NCI-H146 treated with DMSO at 0.1 percent for 48 hours (cell line): ENCODE data around the gene NLRC5.
"Not testable (repeated sequence)": the region's sequence is repeated elsewhere in the genome, so short reads cannot be mapped to it uniquely, and the experiment has no call there.

Experiments
- DNase-seq: peaks from one replicate; lab custom pipeline; 2025; ENCODE audit not compliant: unreplicated experiment; lab: John Stamatoyannopoulos, UW

NLRC5 gene

GRCh38 chr16:57099965-57100364 lies 110.6 kb downstream of the NLRC5 start:
- DNase-seq = not testable (repeated sequence)

DNA sequence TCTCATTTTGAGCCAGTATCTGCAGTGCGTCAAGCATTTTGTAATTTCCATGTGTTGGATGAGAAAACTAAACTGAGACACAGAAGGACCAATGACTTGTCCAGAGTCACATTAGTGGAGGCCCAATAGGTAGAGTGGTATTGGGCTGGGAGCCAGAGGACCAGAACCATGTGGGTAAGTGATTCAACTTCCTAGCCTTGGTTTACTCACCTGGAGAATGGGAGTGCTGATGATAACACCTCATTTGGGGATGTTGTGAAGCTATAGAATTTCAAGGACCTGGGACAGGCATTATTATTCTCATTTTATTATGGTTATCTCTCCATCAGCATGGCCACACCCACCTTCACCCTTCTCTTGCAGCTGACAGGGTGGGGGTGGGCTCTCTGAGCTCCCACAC lies 111.1 kb downstream of the NLRC5 start:
- no peak for DNase-seq

- DNase-seq = no peak
Measured at GRCh38 chr16:57102888-57103851, 113.8 kb downstream of the NLRC5 start.

GRCh38 chr16:57104706-57105105 lies 115.3 kb downstream of the NLRC5 start:
- no peak for DNase-seq

DNA sequence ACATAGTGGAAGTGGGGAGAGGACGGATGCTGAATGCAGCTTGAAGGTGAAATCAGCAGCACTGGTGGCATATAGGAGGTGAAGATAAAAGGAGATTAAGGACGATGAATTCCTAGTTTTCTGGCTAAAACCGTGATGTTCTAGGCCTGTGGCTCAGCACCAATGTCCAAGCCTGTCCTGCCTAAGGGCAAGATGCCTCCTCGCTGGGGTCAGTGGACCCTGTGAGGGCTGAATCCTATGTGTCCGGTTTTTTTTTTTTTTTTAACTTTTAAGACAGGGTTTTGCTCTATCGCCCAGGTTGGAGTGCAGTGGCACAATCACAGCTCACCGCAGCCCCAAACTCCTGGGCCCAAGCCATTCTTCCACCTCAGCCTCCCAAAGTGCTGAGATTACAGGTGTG lies 115.8 kb downstream of the NLRC5 start:
- DNase-seq = no peak

GRCh38 chr16:57106767-57107166 lies 117.4 kb downstream of the NLRC5 start:
- DNase-seq = no peak

GRCh38 chr16:57107321-57107922 lies 118.1 kb downstream of the NLRC5 start:
- no peak for DNase-seq

DNA sequence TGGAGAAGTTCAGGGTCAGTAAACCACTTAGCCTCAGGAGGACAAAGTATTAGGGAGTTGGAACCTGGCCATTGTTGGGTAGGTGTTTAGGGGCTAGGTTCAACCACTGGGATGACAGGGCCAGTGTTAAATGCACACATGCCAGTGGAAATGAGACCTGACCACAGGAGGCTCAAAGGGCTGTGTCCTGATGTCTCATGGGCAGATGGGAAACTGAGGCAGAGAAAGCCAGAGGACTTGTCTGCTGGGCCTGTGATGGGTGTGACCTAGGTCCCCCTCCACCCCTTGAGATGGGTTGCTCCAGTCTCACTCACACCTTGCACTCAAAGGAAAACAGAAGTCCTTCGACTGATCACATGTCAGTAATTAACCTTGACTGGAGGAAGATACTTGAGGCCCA lies 119.1 kb downstream of the NLRC5 start:
- DNase-seq = no peak

DNA sequence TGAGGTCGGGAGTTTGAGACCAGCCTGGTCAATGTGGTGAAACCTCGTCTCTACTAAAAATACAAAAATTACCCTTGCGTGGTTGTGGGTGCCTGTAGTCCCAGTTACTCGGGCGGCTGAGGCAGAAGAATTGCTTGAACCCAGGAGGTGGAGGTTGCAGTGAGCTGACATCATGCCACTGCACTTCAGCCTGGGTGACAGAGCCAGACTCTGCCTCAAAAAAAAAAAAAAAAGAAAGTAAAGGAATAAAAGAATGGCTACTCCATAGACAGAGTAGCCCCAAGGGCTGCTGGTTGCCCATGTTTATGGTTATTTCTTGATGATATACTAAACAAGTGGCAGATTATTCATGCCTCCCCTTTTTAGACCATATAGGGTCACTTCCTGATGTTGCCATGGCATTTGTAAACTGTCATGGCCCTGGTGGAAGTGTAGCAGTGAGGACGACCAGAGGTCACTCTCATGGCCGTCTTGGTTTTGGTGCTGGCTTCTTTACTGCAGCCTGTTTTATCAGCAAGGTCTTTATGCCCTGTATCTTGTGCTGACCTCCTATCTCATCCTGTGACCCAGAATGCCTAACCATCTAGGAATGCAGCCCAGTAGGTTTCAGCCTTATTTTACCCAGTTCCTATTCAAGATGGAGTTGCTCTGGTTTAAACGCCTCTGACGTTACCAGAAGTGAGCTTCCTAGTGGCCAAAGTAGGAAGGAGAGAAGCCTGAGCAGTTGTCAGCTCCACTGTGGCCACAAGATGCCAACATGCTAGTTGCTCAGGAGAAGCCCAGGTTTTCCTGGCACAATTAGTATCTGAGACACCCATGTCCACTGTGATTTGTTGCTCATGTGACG lies 120.1 kb downstream of the NLRC5 start:
- not testable (repeated sequence) for DNase-seq

GRCh38 chr16:57110937-57111336 lies 121.6 kb downstream of the NLRC5 start:
- no peak for DNase-seq

DNA sequence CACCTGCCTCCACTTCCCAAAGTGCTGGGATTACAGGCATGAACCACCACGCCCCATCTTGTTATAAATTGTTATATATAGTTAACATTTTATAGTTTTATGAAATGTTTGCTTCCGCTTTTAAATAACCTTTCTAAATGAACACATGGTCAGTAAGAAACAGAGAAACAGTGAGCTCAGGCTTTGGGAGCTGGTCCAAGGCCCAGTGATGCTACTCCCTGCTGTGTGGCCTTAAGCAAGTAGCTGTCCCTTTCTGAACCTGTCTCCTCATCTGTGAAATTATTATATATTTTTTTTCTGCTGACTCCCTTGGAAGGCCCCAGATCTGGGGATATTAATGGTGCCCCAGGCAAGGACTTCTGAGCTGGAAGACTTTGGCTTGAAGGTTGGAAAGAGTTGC lies 122.1 kb downstream of the NLRC5 start:
- no peak for DNase-seq

DNA sequence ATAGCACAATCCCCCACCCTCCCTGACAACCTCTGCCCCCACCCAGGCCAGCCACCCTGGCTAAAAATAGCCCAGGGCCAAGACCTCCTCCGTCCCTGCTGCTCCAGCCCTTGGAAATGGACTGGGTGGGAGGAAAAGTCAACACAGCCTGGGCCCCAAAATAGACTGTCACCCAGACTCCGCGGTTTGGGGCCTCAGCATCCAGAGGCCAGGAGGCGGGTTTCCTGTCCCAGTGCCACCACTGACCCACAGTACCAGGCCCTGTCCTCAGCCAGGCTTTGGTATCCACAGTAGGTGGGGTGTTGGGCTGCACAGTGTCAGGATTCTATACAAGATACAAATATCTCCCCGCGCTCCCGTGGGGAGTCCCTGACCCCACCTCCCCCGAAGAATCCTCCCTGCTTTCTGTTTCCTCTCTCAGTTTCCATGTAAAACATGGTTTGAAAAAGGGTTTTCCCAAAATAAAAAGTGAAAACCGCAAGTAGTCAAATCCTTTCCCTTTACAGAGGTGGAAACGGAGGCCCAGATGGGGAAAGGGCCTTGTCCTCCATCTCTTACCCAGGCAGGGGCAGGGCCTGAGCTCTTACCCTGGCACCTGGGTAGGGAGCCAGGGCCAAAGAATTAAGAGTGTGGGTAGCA lies 123.2 kb downstream of the NLRC5 start:
- no peak for DNase-seq

DNA sequence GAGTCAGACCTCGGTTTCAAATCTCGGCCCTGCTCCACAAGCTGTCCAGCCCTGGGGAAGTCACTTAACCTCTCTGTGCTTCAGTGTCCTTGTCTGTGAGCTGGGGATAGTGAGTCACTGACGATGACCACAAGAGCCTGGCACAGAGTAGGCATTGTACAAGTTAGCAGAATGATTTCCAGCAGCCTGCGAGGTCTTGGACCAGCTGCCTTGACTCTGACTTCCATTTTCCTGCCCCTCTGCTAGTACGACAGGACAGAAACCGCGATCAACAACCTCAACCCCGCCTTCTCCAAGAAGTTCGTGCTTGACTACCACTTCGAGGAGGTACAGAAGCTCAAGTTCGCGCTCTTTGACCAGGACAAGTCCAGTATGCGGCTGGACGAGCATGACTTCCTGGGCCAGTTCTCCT lies 123.7 kb downstream of the NLRC5 start:
- DNase-seq = no peak

- DNase-seq = no peak
Measured at GRCh38 chr16:57113664-57114063, 124.3 kb downstream of the NLRC5 start.

GRCh38 chr16:57115168-57115513 lies 125.8 kb downstream of the NLRC5 start:
- no peak for DNase-seq

DNA sequence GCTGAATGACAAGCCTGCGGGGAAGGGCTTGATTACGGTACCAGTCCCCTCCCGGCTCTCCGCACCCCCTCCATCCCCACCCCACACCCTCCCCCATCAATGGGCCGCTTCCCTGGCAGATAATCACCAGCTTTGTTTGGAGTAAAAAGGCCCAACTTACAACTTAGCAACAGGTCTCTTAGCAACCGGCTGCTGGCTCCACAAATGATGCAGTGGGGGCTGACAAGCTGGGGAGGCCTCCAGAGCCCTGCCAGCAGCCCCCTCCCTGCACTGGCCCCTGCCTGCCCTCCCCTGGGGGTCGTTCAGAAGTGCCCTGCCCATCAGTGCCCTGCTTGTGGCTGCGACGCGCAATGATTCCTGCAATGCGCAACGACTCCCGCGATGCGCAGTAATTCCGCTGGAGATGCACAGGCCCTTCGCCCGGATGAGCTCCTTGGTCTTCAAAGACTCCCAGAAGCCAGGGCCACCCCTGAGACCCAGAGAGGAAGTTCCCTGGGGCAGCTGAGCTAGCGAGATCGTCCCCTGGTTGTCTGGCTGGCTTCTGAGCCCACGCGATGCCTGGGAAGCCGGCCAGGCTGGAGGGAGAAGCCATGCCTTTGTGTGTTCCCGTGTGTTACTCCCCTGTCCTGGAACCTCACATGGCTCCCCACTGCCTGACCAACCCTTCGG lies 126.3 kb downstream of the NLRC5 start:
- DNase-seq = no peak

- DNase-seq = no peak
Measured at GRCh38 chr16:57118461-57119084, 129.2 kb downstream of the NLRC5 start.

DNA sequence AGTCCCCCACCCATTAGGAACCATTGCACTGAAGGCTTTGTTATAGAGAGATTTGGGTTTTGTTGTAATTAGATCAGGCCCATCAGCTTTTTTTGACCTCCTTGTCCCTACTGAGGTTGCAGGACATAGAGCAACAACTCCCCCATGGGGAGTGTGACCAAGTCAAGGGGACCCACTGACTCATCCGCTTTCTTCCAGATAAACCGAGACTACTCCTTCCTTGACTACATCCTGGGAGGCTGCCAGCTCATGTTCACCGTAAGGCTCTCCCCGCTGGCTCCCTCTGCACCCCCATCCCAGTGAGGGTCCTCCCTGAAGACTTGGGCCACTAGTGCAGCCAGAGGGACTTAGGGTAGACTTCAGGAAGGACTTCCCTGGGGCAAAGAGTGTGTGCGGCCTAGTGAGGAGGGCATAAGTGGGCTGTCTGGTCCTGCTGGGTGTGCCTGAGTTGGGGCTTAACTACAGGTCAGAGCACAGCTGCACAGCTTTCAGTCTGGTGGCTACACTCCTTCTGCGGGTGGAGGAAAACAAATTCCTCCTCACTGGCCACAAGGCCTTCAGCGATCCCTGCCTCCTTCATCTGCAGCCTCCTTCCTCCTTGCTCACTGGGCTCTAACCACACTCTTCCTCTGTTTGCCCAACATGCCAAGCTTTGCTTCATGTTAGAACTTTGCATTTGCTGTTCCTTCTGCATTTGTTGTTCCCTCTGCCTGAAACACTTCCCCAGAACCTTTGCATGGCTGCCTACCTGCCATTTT lies 134.0 kb downstream of the NLRC5 start:
- DNase-seq = no peak

GRCh38 chr16:57123974-57124674 lies 134.8 kb downstream of the NLRC5 start:
- DNase-seq = no peak
